T47D (cell line): ENCODE measurements around the gene ZNF654.
"Not testable (repeated sequence)": the region's sequence is repeated elsewhere in the genome, so short reads cannot be mapped to it uniquely, and the experiment has no call there.

Experiments used
- DNase-seq, 2 experiments: peaks; one replicate each; pipeline versions ENCODE4 v3.0.0 to v3.0.0-alpha.2; 2011 to 2012; ENCODE audit warnings: low read depth in 1 of 2, low spot score in 1 of 2
- JUND ChIP-seq: IDR thresholded peaks from 2 replicates; pipeline ENCODE4 v1.6.1; 2012; ENCODE audit warnings: low read depth
- in situ Hi-C: cut with HindIII; loops from 2 replicates; pipeline ENCODE4 v1.10.0; 2016; ENCODE audit warnings: low sequenced_read_pairs, low pct_unique_long_range_greater_than_20kb

Gene ZNF654

GRCh38 chr3:88078932-88079331 lies 19.9 kb downstream of the ZNF654 start:
- TF ChIP-seq JUND, result no peak
- no peak for DNase-seq
- in situ Hi-C loops, result no loop called here

- no peak for TF ChIP-seq JUND
- in situ Hi-C loops, result no loop called here
- no peak for DNase-seq
Observed at GRCh38 chr3:88082854-88083253, 23.8 kb downstream of the ZNF654 start.

DNA sequence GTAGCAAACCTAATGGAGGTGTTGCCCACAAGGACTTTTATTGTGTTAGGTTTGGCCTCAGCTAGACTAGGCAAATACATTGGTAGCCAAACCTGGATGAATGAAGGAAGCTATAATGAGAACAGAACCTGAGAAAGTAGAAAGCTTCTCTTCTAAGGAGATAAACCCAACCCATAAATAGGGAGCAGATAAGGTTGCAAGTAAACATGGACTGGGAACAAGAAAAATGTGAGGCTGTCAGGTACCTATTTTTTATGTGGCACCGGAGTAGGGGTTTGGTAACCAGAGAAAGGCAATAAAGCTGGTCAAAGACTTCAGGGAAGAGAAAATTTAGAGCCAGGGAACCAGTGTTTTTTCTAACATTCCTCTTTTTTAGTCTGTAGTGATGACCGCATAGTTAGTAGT lies 25.0 kb downstream of the ZNF654 start:
- in situ Hi-C loops, result no loop called here
- DNase-seq, result no peak
- no peak for TF ChIP-seq JUND

DNA sequence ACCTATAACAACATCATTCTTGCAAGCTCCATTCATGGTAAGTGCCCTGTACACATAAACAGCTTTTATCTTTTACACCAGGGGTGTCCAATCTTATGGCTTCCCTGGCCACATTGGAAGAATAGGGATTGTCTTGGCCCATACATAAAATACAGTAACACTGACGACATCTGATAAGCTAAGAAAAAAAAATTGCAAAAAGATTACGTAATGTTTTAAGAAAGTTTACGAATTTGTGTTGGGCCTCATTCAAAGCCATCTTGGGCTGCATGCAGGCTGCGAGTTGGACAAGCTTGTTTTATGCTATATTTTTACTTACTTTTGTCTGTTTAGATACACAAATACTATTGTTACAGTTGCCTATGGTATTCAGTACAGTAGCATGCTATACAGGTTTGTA lies 31.6 kb downstream of the ZNF654 start:
- DNase-seq, result no peak
- in situ Hi-C loops, result no loop called here
- TF ChIP-seq JUND, result no peak

- TF ChIP-seq JUND, result no peak
- in situ Hi-C loops, result no loop called here
- DNase-seq, result no peak
Observed at GRCh38 chr3:88092270-88092669, 33.2 kb downstream of the ZNF654 start.

DNA sequence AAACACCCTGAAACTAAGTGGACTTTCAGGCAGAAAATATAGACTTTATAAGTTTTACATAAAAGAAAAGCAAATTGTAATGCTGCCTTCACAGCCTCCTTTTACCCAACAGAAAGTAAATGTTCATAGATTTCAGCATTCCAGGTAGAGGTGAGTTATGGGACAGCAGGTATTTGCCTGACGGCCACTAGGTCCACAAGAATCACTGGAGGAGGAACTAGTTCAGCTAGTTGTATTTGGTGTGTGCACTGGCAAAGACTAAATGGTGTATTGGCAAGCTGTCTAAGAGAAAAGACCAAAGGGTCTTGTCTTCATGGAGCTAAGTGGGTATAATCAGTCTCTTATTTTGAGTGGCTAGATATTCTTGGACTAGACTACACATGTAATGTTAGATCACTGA lies 34.2 kb downstream of the ZNF654 start:
- in situ Hi-C loops, result no loop called here
- TF ChIP-seq JUND, result no peak
- DNase-seq, result peak; percentile 23 to 86

DNA sequence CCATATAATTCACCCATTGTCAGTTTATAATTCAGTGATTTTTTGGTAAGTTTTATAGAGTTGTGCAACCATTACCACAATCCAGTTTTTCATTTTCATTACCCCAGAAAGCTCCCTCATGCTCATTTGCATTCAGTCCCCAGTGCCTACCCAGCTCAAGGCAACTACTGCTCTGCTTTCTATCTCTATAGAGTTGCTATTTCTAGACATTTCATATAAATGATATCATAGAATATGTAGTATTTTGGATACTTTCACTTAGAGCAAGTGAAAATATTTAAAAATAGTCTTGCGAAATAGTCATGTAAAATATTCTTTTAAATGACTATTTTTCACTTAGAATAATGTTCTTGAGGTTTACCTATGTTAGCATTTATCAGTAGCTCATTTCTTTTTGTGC lies 42.1 kb downstream of the ZNF654 start:
- DNase-seq, result no peak
- no peak for TF ChIP-seq JUND
- in situ Hi-C loops, result no loop called here

DNA sequence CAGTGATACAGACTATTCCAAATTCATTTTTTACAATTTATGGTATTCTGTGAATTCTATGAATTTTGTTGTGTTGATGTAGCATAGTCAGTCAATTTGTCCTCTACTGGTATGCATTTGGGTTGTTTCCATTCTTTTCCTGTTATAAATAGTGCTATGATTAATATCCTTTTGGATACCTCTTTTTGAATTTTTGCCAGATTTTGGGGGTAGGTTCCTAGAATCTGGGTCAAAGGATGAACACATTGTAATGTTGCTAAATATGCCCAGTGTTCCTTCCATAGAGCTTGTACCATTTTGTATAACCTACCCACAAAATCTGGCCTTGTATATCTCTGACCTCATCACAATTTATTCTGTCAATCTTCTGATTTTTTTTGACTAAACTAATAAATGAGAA lies 46.3 kb downstream of the ZNF654 start:
- in situ Hi-C loops, result no loop called here
- no peak for DNase-seq
- no peak for TF ChIP-seq JUND

GRCh38 chr3:88112289-88112688 lies 53.2 kb downstream of the ZNF654 start:
- in situ Hi-C loops, result no loop called here
- DNase-seq, result no peak
- TF ChIP-seq JUND, result no peak

- in situ Hi-C loops, result no loop called here
- TF ChIP-seq JUND, result no peak
- DNase-seq, result peak; percentile 16 to 78
Observed at GRCh38 chr3:88113311-88114162, 54.5 kb downstream of the ZNF654 start.

DNA sequence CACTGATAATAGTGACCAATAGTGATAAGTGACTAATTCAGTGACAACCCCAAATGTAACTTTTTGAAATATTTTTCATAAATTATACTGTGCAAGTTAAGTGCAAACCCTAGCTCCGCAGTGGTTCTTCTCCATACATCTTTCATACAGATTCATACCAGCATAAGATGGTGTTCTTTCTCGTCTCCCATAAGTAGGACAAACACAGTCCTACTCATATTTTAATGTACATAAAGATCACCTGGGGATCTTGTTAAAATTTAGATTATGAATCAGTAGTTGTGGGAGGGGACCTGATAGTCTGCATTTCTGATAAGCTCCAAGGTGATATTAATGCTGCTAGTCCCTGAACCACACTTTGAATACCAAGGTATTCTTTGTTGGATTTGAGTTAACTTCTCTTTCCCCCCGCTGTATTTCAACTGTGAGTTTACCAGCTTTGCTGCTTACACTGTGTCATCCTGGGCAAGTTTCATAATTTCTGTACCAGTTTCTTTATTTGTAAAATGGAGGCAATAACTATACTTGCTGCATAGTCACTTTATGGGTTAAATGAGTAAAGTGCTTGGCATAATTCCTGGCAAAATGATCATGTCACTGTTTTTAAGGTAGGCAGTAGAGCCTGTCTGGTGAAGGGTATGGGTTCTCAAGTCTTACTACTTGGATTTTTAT lies 56.0 kb downstream of the ZNF654 start:
- TF ChIP-seq JUND, result no peak
- no peak for DNase-seq
- in situ Hi-C loops, result no loop called here

GRCh38 chr3:88117683-88118082 lies 58.6 kb downstream of the ZNF654 start:
- in situ Hi-C loops, result no loop called here
- TF ChIP-seq JUND, result no peak
- no peak for DNase-seq

DNA sequence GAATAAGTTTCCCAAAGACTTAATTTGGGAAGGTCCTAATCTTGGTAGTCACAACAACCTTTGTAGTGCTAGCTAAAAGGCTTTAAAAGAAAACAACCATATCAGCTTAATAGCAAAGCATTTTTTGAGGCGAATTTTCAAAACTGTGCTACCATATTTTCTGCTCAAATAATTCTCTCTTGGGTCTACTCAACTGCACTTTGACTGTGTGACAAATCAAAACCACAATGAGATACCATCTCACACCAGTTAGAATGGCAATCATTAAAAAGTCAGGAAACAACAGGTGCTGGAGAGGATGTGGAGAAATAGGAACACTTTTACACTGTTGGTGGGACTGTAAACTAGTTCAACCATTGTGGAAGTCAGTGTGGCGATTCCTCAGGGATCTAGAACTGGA lies 59.5 kb downstream of the ZNF654 start:
- in situ Hi-C loops, DNase-seq: not testable (repeated sequence)
